Epithelial cell of proximal tubule (primary cell): Measurements from ENCODE around the gene LSM4. TPM values are rescaled to one million over a fixed set of nuclear protein-coding genes. Genes with fewer than 3 reads are reported as not detected.
A peak's percentile ranks its signal among the peaks of the same experiment; 100 is the strongest.

Source experiments
- DNase-seq: peaks from one replicate; pipeline ENCODE4 v3.0.0-alpha.2; 2011; ENCODE audit warnings: low read depth
- H3K4me3 ChIP-seq: 2 replicates; pipeline ENCODE4 v1.5.1; 2011; ENCODE audit warnings: low read depth, mild to moderate bottlenecking, low read length
- CTCF ChIP-seq: conservative IDR thresholded peaks from 2 replicates; pipeline ENCODE4 v1.5.1; 2012; ENCODE audit warnings: low read depth, mild to moderate bottlenecking, low read length
- total RNA-seq: library from RNA; depleted of rRNA; stranded (reverse); fragments of >200 nt; gene quantifications from 2 replicates; pipeline ENCODE4 v1.2.3, GENCODE V29; 2015

Gene LSM4
- total RNA-seq, 1 donor from 2014 or later = 490 TPM

- peak overlapping the region; percentile 97 for H3K4me3 ChIP-seq
- peak; percentile 45 for TF ChIP-seq CTCF
- no peak for DNase-seq
Measured at GRCh38 chr19:18278521-18279265, 44.2 kb downstream of the LSM4 start.

- TF ChIP-seq CTCF = no peak
- DNase-seq = no peak
- no peak overlapping the region for H3K4me3 ChIP-seq
Measured at GRCh38 chr19:18274781-18275356, 48.0 kb downstream of the LSM4 start.

- H3K4me3 ChIP-seq = no peak within 1 kb of the TSS
- no peak for TF ChIP-seq CTCF
- DNase-seq = no peak
Measured at GRCh38 chr19:18274219-18274780, 48.6 kb downstream of the LSM4 start, which contains the start of gene IQCN. Gene IQCN (minus strand): TSS chr19:18274452. CDS start chr19:18269478, 4,974 bp downstream.

- H3K4me3 ChIP-seq = no peak overlapping the region
- DNase-seq = no peak
- TF ChIP-seq CTCF = no peak
Measured at GRCh38 chr19:18273561-18274218, 49.2 kb downstream of the LSM4 start.

GRCh38 chr19:18271433-18271841 lies 51.4 kb downstream of the LSM4 start:
- H3K4me3 ChIP-seq = no peak overlapping the region
- DNase-seq = no peak
- TF ChIP-seq CTCF = no peak

- DNase-seq = no peak
- H3K4me3 ChIP-seq = no peak overlapping the region
- TF ChIP-seq CTCF = no peak
Measured at GRCh38 chr19:18270326-18270725, 52.5 kb downstream of the LSM4 start.
